Tibial nerve (tissue), 3 donors: ENCODE data around the gene ZMYND8.

Experiments
- POLR2A ChIP-seq, 2 donors: fragments of 450-650 bp; IDR thresholded peaks; one replicate each; pipeline ENCODE4 v1.6.1; 2017; ENCODE audit warnings: antibody characterized with exemption in 2 of 2, mild to moderate bottlenecking in 2 of 2, moderate library complexity in 2 of 2
- TF ChIP-seq, protein P1 (sequence below), 5 experiments: fragments of 200-600 bp in 3 of 5; fragments of 450-650 bp in 2 of 5; sonication (generic) in 3 of 5; IDR thresholded peaks; one replicate each; pipeline ENCODE4 v1.5.1; 2016 to 2019; ENCODE audit warnings: antibody characterized with exemption in 5 of 5, mild to moderate bottlenecking in 3 of 5, moderate library complexity in 2 of 5

DNA sequence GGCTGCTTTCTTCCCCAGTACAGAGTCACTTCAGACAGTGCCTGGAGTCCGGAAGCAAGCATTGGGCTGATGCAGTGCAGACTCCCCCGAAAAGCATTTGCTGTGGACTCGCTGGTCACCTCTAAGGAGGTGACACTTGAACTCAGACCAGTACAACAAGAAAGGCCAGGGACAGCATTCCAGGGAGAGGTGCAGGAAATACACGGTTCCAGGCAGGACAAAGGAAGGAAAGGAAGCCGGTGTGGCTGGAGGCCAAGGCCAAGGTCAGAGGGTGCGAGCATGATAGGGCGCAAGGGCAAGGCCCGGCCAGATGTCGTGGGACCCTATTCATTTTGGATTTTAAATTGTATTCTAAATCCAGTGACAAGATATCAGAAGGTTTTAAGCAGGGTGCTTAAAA, 160.9 kb downstream of the ZMYND8 start:
- TF ChIP-seq POLR2A (IDR thresholded peaks at IDR 0.05): no peak
- TF ChIP-seq, protein P1, sequence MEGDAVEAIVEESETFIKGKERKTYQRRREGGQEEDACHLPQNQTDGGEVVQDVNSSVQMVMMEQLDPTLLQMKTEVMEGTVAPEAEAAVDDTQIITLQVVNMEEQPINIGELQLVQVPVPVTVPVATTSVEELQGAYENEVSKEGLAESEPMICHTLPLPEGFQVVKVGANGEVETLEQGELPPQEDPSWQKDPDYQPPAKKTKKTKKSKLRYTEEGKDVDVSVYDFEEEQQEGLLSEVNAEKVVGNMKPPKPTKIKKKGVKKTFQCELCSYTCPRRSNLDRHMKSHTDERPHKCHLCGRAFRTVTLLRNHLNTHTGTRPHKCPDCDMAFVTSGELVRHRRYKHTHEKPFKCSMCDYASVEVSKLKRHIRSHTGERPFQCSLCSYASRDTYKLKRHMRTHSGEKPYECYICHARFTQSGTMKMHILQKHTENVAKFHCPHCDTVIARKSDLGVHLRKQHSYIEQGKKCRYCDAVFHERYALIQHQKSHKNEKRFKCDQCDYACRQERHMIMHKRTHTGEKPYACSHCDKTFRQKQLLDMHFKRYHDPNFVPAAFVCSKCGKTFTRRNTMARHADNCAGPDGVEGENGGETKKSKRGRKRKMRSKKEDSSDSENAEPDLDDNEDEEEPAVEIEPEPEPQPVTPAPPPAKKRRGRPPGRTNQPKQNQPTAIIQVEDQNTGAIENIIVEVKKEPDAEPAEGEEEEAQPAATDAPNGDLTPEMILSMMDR (IDR thresholded peaks at IDR 0.05): no peak
